Inflammatory macrophage treated with lipopolysaccharide for 1 hour (primary cell): ENCODE data around the gene ATP1A3.
"Not testable (repeated sequence)": the region's sequence is repeated elsewhere in the genome, so short reads cannot be mapped to it uniquely, and the experiment has no call there.

Experiments
- DNase-seq, 2 donors: peaks; one replicate each; pipeline ENCODE4 v3.0.0-alpha.2; 2020 to 2022

The ATP1A3 gene

DNA sequence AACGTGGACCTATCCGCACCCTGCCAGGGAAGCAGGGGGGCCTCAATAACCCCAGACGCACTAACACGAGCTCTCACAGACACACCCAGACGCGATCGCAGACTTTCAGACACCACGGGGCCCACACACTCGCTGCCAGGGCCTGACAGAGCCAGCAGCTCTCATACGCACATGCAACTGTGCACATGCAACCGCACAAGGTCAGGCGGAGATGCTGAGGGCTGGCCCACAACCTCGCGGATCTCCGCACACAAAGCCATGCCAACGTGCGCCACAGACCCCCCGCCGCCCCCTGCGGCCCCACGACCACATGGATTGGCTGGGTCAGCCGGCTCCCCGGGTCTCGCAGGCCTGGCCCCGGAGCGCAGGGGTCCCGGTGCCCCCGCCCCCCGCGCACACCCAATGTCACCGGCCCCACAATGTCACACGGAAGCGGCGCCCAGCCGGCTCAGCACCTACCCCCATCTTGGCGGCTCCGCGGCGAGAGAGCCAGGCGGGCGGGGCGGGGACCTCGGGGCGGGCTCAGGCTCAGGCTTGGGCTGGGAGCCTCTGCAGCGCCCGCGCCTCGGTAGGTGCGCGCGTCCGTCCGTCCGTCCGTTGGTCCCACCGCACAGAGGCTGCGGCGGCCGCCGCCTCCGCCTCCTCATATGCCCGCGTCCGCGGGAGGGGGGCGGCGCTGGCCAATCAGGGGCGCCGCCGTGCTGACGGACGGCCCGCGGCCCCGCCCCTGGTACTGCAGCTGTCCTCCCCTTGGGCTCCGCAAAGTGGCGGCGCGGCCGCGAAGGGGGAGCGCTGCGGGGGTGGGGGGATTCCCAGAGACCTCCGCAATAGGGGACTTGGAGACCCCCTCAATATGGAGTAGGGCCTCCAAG lies at the start of gene ATP1A3:
TSS of gene ATP1A3 (minus strand) at position 619 of the 872 bp plus-strand sequence. CDS start at position 465, 154 bp downstream.
- peak in 1 of 2 donors; percentile 29 for DNase-seq

DNA sequence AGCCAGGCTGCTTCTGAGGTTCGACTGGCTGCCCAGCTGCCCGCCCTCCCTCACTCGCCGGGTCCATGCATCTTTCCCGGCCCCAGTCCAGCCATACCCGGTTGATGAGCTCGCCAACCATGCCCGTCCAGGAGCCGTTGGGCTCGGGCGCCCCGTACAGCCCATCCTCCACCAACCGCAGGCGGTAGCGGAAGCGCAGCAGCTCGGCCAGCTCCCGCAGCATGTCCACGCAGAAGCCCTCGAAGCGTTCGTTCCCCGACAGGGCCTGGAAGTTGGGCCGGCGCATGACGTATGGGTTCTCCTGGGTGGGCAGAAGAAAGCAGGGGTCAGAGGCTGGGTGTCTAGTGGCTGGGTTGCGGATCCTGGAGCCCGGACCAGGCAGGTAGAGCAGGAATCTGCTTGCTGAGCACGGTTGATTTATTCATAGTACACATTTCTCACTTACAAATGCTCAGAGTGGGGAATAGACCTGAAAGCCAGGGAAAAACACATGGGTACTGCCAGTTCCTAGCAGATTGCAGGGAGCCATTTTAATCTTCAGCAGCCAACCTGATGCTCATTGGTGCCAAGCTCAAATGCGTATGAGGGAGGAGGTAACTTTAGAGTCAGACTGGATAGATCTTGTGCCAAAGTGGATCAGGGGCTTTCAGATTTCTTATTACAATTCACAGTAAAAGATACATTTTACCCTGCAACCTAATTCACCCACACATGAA lies 48.6 kb upstream of the ATP1A3 start:
- no peak for DNase-seq

DNA sequence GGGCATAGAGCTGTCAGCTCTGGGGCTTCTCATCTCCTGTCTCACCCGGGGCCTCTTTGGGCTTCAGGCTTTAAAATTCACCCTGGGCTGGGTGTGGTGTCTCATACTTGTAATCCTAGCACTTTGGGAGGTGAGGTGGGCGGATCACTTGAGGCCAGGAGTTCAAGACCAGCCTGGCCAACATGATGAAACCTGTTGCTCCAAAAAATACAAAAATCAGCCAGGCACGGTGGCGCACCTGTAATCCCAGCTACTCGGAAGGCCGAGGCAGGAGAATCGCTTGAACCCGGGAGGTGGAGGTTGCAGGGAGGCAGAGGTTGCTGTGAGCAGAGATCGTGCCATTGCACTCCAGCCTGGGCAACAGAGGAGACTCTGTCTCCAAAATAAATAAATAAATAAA lies 46.5 kb upstream of the ATP1A3 start:
- DNase-seq = not testable (repeated sequence)

DNA sequence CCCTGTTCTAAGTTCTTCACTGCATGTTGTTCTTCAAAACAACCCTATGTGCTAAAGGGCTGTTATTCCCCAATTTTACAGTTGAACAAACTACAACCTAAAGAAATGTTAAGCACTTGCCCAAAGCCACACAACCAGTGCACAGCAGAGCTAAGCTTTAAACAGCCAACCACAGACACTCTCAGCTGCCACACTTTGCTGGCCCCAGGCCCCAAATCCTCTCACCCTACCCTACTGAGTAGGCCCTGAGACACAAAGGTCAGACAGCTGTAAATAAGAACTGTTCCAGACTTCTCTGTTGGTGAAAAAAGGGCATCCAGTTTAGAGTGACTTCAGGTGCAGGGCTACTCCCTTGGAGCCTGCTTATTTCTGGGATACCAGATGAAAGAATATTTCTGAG lies 46.0 kb upstream of the ATP1A3 start:
- DNase-seq = no peak

- no peak for DNase-seq
These were observed 44.6 kb upstream of the ATP1A3 start for GRCh38 chr19:42038666-42039065.

DNA sequence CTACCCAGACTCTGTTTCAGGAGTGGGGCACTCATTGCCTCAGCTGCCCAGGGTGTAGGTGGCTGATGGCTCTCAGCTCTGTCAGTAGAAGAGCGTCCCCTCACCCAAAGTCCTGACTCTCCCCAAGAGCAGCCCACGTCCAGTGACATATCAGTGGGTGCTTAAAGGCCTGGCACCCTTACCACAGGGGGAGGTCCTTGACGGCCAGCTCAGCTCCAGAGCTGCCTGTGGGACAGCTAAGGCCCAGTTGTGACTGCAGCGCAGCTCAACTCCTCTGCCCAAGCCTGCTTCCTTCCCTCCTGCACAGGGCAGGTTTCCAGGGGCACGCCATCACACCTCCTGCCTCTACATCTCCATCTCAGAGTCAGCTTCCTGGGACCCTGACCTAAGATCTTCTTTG lies 43.6 kb upstream of the ATP1A3 start:
- DNase-seq = no peak

DNA sequence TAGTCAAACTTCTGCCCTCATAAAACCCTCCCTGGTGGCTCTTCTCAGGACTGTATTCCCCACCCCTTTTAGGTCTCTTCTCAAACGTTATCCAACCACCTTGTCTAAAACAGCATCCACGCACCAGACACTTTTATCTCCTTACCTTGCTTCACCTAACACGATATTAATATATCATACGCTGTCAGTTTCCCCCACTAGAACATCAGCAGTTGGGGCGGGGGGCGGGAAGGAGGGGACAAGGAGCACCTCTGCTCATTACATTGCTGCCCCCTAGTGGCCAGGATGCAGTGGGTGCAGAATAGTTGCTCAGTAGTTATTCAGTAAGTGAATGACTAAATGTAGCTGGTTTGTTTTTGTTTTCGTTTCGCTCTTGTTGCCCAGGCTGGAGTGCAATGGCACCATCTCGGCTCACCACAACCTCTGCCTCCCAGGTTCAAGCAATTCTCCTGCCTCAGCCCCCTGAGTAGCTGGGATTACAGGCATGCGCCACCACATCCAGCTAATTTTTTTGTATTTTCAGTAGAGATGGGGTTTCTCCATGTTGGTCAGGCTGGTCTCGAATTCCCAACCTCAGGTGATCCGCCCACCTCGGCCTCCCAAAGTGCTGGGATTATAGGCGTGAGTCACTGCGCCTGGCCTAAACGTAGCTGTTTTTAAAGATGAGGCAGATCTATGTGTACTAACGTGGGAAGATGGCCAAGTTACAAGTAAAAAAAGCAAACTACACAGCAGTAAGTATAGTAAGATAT lies 40.8 kb upstream of the ATP1A3 start:
- DNase-seq = peak; percentile 46 to 65

DNA sequence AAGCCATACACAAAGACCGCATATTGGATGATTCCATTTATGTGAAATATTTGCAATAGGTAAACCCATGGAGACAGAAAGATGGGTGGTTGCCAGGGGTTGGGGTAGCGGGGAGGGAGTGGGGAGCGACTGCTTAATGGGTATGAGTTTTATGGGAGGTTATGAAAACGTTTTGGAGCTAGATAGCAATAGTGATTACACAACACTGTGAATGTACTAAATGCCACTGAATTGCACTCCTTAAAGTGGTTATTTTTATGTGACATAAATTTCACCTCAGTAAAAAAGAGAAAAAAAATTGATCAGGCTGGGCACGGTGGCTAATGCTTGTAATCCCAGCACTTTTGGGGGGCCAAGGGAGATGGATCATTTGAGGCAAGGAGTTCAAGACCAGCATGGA lies 39.4 kb upstream of the ATP1A3 start:
- DNase-seq = no peak

DNA sequence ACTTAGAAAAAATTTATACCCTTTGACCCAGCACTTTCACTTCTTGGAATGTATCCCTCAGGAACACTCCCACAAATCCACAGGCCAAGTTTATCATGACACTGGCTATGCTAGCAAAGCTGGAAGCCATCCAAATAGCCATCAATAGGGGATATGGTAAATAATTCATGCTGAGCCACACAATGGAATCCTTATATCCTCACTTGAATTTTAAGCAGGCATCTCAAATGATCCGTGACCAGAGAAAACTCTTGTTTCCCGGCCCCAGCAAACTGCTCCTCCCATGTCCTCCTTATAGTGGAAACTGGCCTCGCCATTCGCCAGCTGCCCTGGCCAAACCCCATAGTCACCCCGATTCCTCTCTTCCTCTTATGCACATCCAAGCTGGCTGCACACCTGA lies 38.4 kb upstream of the ATP1A3 start:
- DNase-seq = no peak

DNA sequence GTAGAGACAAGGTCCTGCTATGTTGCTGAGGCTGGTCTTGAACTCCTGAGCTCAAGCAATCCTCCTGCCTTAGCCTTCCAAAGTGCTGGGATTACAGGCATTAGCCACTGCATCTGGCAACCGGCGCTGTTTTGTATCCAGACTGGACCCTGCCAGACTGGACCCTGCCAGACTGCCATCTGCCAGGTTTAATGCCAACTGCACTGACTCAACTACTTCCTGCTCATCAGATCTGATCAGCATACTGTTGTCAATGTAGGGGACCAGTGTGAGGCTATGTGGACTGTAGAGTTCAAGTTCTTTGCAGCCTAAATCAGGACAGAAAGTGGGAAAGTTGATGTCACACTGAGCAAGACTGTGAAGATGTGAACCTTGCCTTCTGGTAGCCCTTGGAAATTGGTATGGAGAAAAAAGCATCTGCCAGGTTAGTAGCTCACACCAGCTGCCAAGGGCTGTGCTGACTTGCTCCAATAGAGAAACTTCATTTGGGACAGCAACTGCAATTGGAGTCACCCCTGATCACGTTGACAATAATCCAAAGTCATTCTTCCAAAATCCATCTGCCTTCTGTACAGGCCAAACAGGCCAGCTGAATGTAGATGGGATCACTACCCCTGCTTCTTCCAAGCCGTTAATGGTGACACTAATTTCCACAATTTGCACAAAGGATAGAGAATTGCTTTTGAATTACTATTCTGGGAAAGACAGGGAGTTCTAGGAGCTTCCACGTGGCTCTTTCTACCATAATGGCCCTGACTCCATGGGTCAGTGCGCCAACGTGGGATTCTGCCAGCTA lies 36.8 kb upstream of the ATP1A3 start:
- no peak for DNase-seq

DNA sequence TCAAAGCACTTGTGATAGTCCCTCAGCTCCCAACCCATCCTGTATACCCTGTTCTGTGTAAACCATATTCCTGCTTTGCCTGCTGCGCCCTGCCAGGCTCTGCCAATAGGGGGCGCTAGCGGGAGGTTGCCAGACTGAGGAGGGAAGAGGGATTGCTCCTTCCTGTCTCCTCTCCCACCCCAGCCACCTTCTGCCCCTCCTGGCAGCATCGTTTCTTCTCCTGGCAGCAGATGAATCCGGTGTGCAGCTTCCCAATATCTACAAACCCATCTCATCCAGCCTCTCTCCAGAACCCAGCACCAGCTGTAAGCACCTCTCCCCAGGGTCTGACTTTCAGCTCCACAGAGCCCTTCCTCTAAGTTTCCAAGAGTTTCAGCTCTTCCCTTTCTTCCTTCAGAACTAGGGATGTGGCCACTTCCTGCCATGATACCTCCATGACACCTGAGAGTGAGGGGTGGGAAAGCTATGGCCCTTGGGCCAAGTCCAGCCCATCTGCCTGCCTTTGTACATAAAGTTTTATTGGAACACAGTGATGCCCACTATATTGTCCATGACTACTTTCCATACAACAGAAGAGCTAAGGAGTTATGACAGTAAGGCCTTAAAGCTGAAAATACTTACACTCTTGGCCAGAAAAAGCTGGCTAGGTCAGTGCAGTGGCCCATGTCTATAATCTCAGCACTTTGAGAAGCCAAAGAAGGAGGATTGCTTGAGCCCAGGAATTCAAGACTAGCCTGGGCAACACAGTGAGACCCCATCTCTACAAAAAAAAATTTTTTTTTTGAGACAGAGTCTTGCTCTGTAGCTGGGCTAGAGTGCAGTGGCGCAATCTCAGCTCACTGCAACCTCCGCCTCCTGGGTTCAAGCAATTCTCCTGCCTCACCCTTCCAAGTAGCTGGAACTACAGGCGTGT lies 34.5 kb upstream of the ATP1A3 start:
- DNase-seq = peak in 1 of 2 donors; percentile 31

GRCh38 chr19:42024622-42025111 lies 30.6 kb upstream of the ATP1A3 start:
- DNase-seq = no peak

DNA sequence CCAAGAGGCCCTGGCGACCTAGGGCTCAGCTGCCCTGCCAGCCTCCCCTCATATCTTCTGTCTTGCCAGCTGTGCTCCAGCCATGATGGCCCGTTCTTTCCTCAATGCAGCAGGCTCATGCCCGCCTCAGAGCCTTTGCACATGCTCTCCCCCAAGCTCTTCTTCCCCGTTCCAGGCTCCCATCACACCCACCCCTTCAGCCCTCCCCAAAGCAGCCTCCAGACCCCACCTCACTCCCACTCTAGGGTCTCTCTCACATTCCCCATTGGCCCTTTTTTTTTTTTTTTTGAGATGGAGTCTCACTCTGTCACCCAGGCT lies 29.9 kb upstream of the ATP1A3 start:
- DNase-seq = no peak

- DNase-seq = peak in 1 of 2 donors; percentile 16
These were observed 29.3 kb upstream of the ATP1A3 start for GRCh38 chr19:42023121-42023942.

- no peak for DNase-seq
These were observed 28.6 kb upstream of the ATP1A3 start for GRCh38 chr19:42022616-42023015.

GRCh38 chr19:42021185-42021584 lies 27.2 kb upstream of the ATP1A3 start:
- DNase-seq = no peak

DNA sequence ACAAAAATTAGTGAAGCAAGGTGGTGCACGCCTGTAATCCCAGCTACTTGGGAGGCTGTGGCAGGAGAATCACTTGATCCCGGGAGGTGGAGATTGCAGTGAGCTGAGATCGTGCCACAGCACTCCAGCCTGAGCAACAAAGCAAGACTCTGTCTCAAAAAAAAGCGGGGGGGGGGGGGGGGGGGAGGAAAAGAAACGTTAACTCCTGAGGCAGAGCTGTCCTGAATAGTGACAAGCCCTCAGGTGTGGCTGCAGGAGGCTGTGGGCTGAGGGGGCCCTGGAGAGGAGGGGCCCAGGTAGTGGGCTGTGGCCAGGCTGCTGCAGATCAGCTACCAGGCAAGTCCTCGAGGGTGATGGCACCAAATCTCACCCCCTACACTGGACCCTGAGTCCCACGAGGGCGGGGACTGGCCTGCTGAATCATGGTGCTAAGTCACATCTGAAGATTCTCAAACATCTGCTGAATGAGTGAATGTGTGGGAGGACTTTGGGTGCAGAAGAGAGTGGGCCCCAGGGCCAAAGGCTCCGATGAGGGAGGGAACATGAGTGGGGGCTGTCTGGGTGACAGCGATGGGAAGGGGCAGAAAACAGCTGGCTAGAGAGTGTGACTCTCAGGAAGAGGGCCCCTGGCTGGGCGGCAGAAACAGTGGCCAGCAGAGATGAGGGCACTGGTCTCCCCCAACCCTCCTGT lies 24.6 kb upstream of the ATP1A3 start:
- no peak for DNase-seq

DNA sequence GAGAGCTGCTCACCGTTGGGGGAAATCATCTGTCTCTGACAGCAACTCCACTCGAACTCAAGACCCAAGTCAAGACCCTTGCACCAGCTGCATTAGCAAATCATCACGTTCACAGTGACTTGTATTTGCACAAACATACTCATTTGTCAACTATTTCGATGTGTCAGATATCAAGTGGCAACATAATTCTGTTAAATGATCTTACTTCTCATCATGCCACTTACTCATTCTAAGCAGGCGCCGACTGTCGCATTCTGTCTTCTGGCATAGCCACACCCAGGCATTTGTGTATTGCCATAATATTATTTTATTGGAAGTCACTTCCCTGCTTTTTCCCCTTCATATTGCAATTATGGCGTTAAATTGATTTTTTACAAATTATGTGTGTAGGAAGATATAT lies 23.0 kb upstream of the ATP1A3 start:
- DNase-seq = no peak

GRCh38 chr19:42012747-42013146 lies 18.7 kb upstream of the ATP1A3 start:
- DNase-seq = not testable (repeated sequence)
